Upper lobe of left lung (tissue), 6 donors: ENCODE data around the gene GRB10. TPM values are rescaled to one million over a fixed set of nuclear protein-coding genes. Genes with fewer than 3 reads are reported as not detected.

Source experiments
- ATAC-seq, 2 donors: fragments of 200-7000 bp; cut with Tn5 transposase; one replicate each; pipeline ENCODE4 v1.9.1; 2022; ENCODE audit warnings: mild to moderate bottlenecking in 2 of 2, moderate library complexity in 2 of 2; ENCODE audit not compliant: low FRiP score in 2 of 2
- DNase-seq, 2 donors: peaks; one replicate each; pipeline ENCODE4 v3.0.0-alpha.2; 2019 to 2020
- H3K27ac ChIP-seq, 4 donors: fragments of 200-600 bp; sonication (generic); one replicate each; pipeline ENCODE4 v1.5.1; 2016 to 2019
- H3K27me3 ChIP-seq, 4 donors: fragments of 200-600 bp; sonication (generic); one replicate each; pipeline ENCODE4 v1.5.1; 2017 to 2019
- H3K36me3 ChIP-seq, 4 donors: fragments of 200-600 bp; sonication (generic); one replicate each; pipeline ENCODE4 v1.5.1; 2016 to 2019
- H3K4me1 ChIP-seq, 4 donors: fragments of 200-600 bp; sonication (generic); one replicate each; pipeline ENCODE4 v1.5.1; 2018 to 2019
- H3K4me3 ChIP-seq, 4 donors: fragments of 200-600 bp; sonication (generic); one replicate each; pipeline ENCODE4 v1.5.1; 2017 to 2019; ENCODE audit warnings: mild to moderate bottlenecking in 2 of 4, moderate library complexity in 1 of 4
- H3K9me3 ChIP-seq, 4 donors: fragments of 200-600 bp; sonication (generic); one replicate each; pipeline ENCODE4 v1.5.1; 2018 to 2019
- CTCF ChIP-seq, 6 experiments: fragments of 450-650 bp in 4 of 6; fragments of 200-600 bp in 2 of 6; sonication (generic) in 2 of 6; IDR thresholded peaks; one replicate each; pipeline ENCODE4 v1.5.1; 2016 to 2019; ENCODE audit warnings: antibody characterized with exemption in 6 of 6
- EP300 ChIP-seq, 4 donors: sonication (generic); formaldehyde crosslinking; IDR thresholded peaks; one replicate each; pipeline ENCODE4 v1.5.1; 2017; ENCODE audit warnings: antibody characterized with exemption in 4 of 4, control low read depth in 2 of 4
- POLR2A ChIP-seq, 4 donors: fragments of 450-650 bp; IDR thresholded peaks; one replicate each; pipeline ENCODE4 v1.5.1; 2016 to 2017; ENCODE audit warnings: antibody characterized with exemption in 4 of 4, mild to moderate bottlenecking in 2 of 4
- POLR2AphosphoS5 ChIP-seq, 2 donors: sonication (generic); formaldehyde crosslinking; IDR thresholded peaks; one replicate each; pipeline ENCODE4 v1.5.1; 2017; ENCODE audit warnings: antibody characterized with exemption in 2 of 2
- WGBS, 2 donors: methylation state at CpG; one replicate each; pipeline ENCODE4 v1.1.5; 2017 to 2018; 5-methylcytosine and 5-hydroxymethylcytosine counted together
- total RNA-seq, 6 donors: library from RNA; depleted of rRNA in 4 of 6; stranded (reverse); fragments of >200 nt in 4 of 6; gene quantifications; one replicate each; pipeline versions ENCODE4 v1.1.0 to v1.2.1, GENCODE V29; 2016 to 2021
- donor health status: DM: no; HTN: no; CAD: no; lungs with moderate emphysema.
- donor health status: DM: no; HTN: yes; CAD: no; lungs with severe emphysema.

The GRB10 gene
- total RNA-seq, 6 donors from 2014 or later: 32.8 to 92.2 (median 46.5) TPM

GRCh38 chr7:50761713-50762112 lies 21.0 kb downstream of the GRB10 start:
- Histone ChIP-seq H3K4me1 (peaks cover 0 to 5% (median 2%) of the 10 kb centered on the region in 4 donors), H3K27ac (no peak overlapping the region), H3K36me3 (no peaks in the 10 kb centered on the region), H3K27me3 (no peaks in the 10 kb centered on the region), H3K9me3 (no peaks in the 10 kb centered on the region), H3K4me3 (no peak overlapping the region)
- TF ChIP-seq POLR2AphosphoS5 (IDR thresholded peaks at IDR 0.05): no peak
- no peak for TF ChIP-seq POLR2A (IDR thresholded peaks at IDR 0.05)
- TF ChIP-seq EP300 (IDR thresholded peaks at IDR 0.05): no peak
- TF ChIP-seq CTCF (IDR thresholded peaks at IDR 0.05): no peak
- ATAC-seq (no peak), DNase-seq (no peak)
- WGBS, 2 donors: 57 to 59% methylated on average over 7 of the region's 7 CpGs

GRCh38 chr7:50757703-50758390 lies 24.8 kb downstream of the GRB10 start:
- no peak for DNase-seq
- Histone ChIP-seq H3K4me1 (peaks cover 0 to 10% (median 2%) of the 10 kb centered on the region in 4 donors), H3K4me3 (no peak overlapping the region), H3K27ac (no peak overlapping the region), H3K27me3 (no peaks in the 10 kb centered on the region), H3K36me3 (peaks cover 0 to 14% (median 3%) of the 10 kb centered on the region in 4 donors), H3K9me3 (no peaks in the 10 kb centered on the region)
- TF ChIP-seq POLR2A (IDR thresholded peaks at IDR 0.05) (no peak), POLR2AphosphoS5 (IDR thresholded peaks at IDR 0.05) (no peak), EP300 (IDR thresholded peaks at IDR 0.05) (no peak), CTCF (IDR thresholded peaks at IDR 0.05) (no peak)
- WGBS, 2 donors: 67 to 68% methylated on average over 10 of the region's 10 CpGs
- ATAC-seq: no peak

- Histone ChIP-seq H3K27me3 (no peaks in the 10 kb centered on the region), H3K4me1 (peaks cover 0 to 10% (median 2%) of the 10 kb centered on the region in 4 donors), H3K36me3 (peaks cover 0 to 14% (median 3%) of the 10 kb centered on the region in 4 donors), H3K4me3 (no peak overlapping the region), H3K9me3 (no peaks in the 10 kb centered on the region), H3K27ac (no peak overlapping the region)
- no peak for ATAC-seq
- no peak for DNase-seq
- TF ChIP-seq POLR2AphosphoS5 (IDR thresholded peaks at IDR 0.05): no peak
- no peak for TF ChIP-seq CTCF (IDR thresholded peaks at IDR 0.05)
- TF ChIP-seq EP300 (IDR thresholded peaks at IDR 0.05): no peak
- no peak for TF ChIP-seq POLR2A (IDR thresholded peaks at IDR 0.05)
- WGBS, 2 donors: 93 to 94% methylated on average over 7 to 9 of the region's 9 CpGs
Observed at GRCh38 chr7:50756180-50756579, 26.5 kb downstream of the GRB10 start.

- 85 to 88% methylated on average over 6 of the region's 6 CpGs for WGBS, 2 donors
- Histone ChIP-seq H3K9me3 (no peaks in the 10 kb centered on the region), H3K4me1 (peaks cover 0 to 10% (median 2%) of the 10 kb centered on the region in 4 donors), H3K27me3 (no peaks in the 10 kb centered on the region), H3K27ac (no peak overlapping the region), H3K36me3 (peaks cover 0 to 20% (median 3%) of the 10 kb centered on the region in 4 donors), H3K4me3 (no peak overlapping the region)
- ATAC-seq: no peak
- DNase-seq: no peak
- TF ChIP-seq CTCF (IDR thresholded peaks at IDR 0.05): no peak
- TF ChIP-seq EP300 (IDR thresholded peaks at IDR 0.05): no peak
- TF ChIP-seq POLR2A (IDR thresholded peaks at IDR 0.05): no peak
- no peak for TF ChIP-seq POLR2AphosphoS5 (IDR thresholded peaks at IDR 0.05)
Observed at GRCh38 chr7:50754684-50755083, 28.0 kb downstream of the GRB10 start.

- whole genome bisulfite sequencing, 2 donors: 88 to 93% methylated on average over 6 of the region's 6 CpGs
- TF ChIP-seq CTCF (IDR thresholded peaks at IDR 0.05): no peak
- TF ChIP-seq POLR2A (IDR thresholded peaks at IDR 0.05): no peak
- TF ChIP-seq EP300 (IDR thresholded peaks at IDR 0.05): no peak
- TF ChIP-seq POLR2AphosphoS5 (IDR thresholded peaks at IDR 0.05): no peak
Observed at GRCh38 chr7:50754241-50754640, 28.5 kb downstream of the GRB10 start.

More at GRCh38 chr7:50754241-50754640, 28.5 kb downstream of the GRB10 start:
- ATAC-seq (no peak), DNase-seq (no peak)
- Histone ChIP-seq H3K4me3 (no peak overlapping the region), H3K27me3 (no peaks in the 10 kb centered on the region), H3K36me3 (peaks cover 0 to 20% (median 3%) of the 10 kb centered on the region in 4 donors), H3K9me3 (no peaks in the 10 kb centered on the region), H3K27ac (no peak overlapping the region), H3K4me1 (peaks cover 0 to 10% (median 2%) of the 10 kb centered on the region in 4 donors)
